Glutamatergic neuron (in vitro differentiated cells): ENCODE results near the gene FITM1. TPM values are rescaled to one million over a fixed set of nuclear protein-coding genes. Genes with fewer than 3 reads are reported as not detected.

ENCODE experiments used
- DNase-seq: peaks from one replicate; pipeline ENCODE4 v3.0.0; 2022
- H3K27ac Mint-ChIP-seq: one replicate; pipeline ENCODE4 v1.8.0; 2020; ENCODE audit warnings: mild to moderate bottlenecking, mixed read lengths, inconsistent platforms; ENCODE audit not compliant: unreplicated experiment
- H3K27me3 Mint-ChIP-seq: one replicate; pipeline ENCODE4 v1.8.0; 2020; ENCODE audit warnings: mild to moderate bottlenecking, moderate library complexity, mixed read lengths, inconsistent platforms; ENCODE audit not compliant: unreplicated experiment
- H3K36me3 Mint-ChIP-seq: one replicate; pipeline ENCODE4 v1.8.0; 2020; ENCODE audit warnings: mild to moderate bottlenecking, mixed read lengths, inconsistent platforms; ENCODE audit not compliant: unreplicated experiment
- H3K4me1 Mint-ChIP-seq: one replicate; pipeline ENCODE4 v1.8.0; 2020; ENCODE audit warnings: mild to moderate bottlenecking, low read depth, mixed read lengths, inconsistent platforms; ENCODE audit not compliant: unreplicated experiment
- H3K4me3 Mint-ChIP-seq: one replicate; pipeline ENCODE4 v1.8.0; 2020; ENCODE audit warnings: mild to moderate bottlenecking, mixed read lengths, inconsistent platforms; ENCODE audit not compliant: unreplicated experiment
- H3K9me3 Mint-ChIP-seq: one replicate; pipeline ENCODE4 v1.8.0; 2020; ENCODE audit warnings: mild to moderate bottlenecking, moderate library complexity, mixed read lengths, inconsistent platforms; ENCODE audit not compliant: unreplicated experiment
- total RNA-seq: library from RNA; stranded (reverse); fragmentation: NEBNext Ultra II Directional; extraction: Animal tissue kit (Norgen Biotek cat#: 25700); gene quantifications from one replicate; pipeline ENCODE4 v1.2.1, GENCODE V29; 2021; ENCODE audit not compliant: unreplicated experiment
- TF ChIP-seq, protein P1 (sequence below): fragments of 200-600 bp; sonication (generic); IDR thresholded peaks from one replicate; pipeline ENCODE4 v1.5.0; 2021; ENCODE audit not compliant: partially characterized antibody, unreplicated experiment

FITM1 gene
- total RNA-seq, 1 donor from 2014 or later: 0.66 TPM

DNA sequence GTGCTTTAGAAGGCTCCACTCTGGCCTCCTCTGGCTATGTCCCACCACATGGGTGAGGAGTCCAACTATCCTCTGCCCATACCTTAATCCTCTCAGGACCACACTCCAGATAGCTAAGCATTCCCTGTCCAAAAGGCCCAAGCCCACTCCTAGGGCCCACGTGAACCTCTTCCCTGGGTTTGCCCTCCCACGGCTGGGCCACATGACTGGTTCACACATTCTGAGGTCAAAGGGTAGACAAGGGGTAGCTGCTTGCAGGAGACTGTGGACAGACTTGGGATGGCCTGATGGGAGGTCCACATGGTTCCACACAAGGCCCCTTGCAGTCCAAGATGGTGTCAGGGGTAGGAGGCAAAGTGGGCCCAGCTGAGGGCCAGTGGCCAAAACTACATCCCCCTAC, 42.4 kb upstream of the FITM1 start:
- TF ChIP-seq, protein P1, sequence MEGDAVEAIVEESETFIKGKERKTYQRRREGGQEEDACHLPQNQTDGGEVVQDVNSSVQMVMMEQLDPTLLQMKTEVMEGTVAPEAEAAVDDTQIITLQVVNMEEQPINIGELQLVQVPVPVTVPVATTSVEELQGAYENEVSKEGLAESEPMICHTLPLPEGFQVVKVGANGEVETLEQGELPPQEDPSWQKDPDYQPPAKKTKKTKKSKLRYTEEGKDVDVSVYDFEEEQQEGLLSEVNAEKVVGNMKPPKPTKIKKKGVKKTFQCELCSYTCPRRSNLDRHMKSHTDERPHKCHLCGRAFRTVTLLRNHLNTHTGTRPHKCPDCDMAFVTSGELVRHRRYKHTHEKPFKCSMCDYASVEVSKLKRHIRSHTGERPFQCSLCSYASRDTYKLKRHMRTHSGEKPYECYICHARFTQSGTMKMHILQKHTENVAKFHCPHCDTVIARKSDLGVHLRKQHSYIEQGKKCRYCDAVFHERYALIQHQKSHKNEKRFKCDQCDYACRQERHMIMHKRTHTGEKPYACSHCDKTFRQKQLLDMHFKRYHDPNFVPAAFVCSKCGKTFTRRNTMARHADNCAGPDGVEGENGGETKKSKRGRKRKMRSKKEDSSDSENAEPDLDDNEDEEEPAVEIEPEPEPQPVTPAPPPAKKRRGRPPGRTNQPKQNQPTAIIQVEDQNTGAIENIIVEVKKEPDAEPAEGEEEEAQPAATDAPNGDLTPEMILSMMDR: no peak
- H3K27me3 Mint-ChIP-seq: peaks cover 9% of the 10 kb centered on the region

DNA sequence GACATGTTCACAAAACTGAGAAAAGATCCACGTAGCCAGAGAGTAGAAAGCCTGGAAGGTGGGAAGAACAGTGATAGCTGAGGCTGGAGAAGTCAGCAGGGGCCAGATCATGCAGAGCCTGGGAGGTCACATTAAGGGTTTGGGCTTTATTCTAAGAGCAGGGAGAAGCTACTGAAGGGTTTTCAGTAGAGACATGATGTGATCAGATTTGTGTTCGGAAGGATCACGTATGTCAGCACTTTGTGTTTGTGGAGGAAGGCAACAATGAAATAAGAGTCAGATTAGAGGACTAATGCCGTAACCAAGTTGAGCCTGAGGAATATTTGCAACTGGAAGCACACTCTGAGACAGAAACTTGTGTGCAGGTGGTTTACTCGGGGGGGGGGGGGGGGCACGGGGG, 40.6 kb upstream of the FITM1 start:
- Mint-ChIP-seq H3K27ac (peak overlapping the region; percentile 70), H3K4me1 (peaks cover 34% of the 10 kb centered on the region), H3K27me3 (peaks cover 15% of the 10 kb centered on the region), H3K36me3 (peaks cover 8% of the 10 kb centered on the region), H3K9me3 (peaks cover 16% of the 10 kb centered on the region), H3K4me3 (no peak overlapping the region)
- TF ChIP-seq, protein P1: no peak
- DNase-seq: no peak

More for the DNA sequence above, 42.4 kb upstream of the FITM1 start:
- H3K27ac Mint-ChIP-seq: no peak overlapping the region
- peaks cover 13% of the 10 kb centered on the region for H3K9me3 Mint-ChIP-seq
- H3K4me1 Mint-ChIP-seq: peaks cover 35% of the 10 kb centered on the region
- peaks cover 10% of the 10 kb centered on the region for H3K36me3 Mint-ChIP-seq
- H3K4me3 Mint-ChIP-seq: no peak overlapping the region
- no peak for DNase-seq

DNA sequence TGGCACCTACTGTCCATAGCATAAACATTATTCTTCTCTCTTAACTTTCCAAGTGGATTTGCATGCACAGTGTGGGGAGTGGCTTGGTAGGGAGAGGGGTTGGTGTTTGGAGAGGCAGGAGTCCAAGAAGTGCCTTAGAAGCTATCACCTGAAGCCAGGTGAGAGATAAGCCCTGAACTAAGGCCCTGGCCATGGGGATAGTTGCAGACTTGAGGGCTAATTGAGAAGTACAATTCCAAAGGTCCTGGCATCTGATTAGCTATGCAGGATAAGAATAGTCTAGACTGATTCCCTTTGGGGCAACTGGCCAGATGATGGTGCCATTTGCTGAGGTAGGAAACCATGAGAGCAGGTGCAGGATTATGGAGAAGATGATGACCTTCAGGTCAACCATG, 38.4 kb upstream of the FITM1 start:
- H3K27ac Mint-ChIP-seq: peak overlapping the region; percentile 28
- peak overlapping the region; percentile 52 for H3K4me3 Mint-ChIP-seq
- TF ChIP-seq, protein P1: no peak
- no peak for DNase-seq
- peaks cover 30% of the 10 kb centered on the region for H3K4me1 Mint-ChIP-seq
- peaks cover 16% of the 10 kb centered on the region for H3K27me3 Mint-ChIP-seq
- peaks cover 5% of the 10 kb centered on the region for H3K36me3 Mint-ChIP-seq
- H3K9me3 Mint-ChIP-seq: peaks cover 14% of the 10 kb centered on the region

DNA sequence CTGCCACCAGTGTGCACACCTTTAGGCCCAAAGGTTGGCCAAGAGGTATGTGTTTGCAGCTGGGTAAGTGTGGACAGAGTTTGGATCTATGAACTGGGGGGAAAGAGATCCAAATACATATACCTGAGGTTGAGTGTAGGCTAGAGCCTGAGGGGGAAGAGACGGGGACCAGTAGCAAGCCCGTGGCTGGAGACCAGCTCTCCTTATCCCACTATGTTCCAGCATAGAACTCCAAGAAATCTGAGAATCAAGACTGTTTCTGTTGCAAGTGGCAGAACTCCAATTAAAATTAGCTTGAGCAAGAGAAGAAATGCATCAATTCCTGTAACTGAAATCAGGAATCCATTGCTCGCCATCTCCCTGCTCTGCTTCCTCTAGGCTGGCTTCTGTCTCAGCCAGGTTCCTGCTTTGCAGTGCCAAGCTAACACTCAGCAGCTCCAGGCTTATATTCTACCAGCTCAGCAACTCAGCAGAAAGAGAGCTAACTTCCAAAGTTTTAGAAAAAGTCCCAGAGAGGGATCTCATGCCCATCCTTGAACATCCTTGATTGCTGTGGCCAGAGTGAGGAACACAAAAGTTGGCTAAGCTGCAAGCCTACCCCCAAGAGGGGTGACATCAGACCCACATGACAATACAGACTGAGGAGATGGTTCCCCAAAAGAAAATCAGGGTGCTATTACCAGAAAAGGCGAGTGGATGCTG, 37.8 kb upstream of the FITM1 start:
- H3K27me3 Mint-ChIP-seq: peaks cover 14% of the 10 kb centered on the region
- peaks cover 29% of the 10 kb centered on the region for H3K4me1 Mint-ChIP-seq
- H3K36me3 Mint-ChIP-seq: no peaks in the 10 kb centered on the region
- no peak for DNase-seq
- peak overlapping the region; percentile 94 for H3K27ac Mint-ChIP-seq
- peak overlapping the region; percentile 82 for H3K4me3 Mint-ChIP-seq
- H3K9me3 Mint-ChIP-seq: peaks cover 12% of the 10 kb centered on the region
- TF ChIP-seq, protein P1: no peak

DNA sequence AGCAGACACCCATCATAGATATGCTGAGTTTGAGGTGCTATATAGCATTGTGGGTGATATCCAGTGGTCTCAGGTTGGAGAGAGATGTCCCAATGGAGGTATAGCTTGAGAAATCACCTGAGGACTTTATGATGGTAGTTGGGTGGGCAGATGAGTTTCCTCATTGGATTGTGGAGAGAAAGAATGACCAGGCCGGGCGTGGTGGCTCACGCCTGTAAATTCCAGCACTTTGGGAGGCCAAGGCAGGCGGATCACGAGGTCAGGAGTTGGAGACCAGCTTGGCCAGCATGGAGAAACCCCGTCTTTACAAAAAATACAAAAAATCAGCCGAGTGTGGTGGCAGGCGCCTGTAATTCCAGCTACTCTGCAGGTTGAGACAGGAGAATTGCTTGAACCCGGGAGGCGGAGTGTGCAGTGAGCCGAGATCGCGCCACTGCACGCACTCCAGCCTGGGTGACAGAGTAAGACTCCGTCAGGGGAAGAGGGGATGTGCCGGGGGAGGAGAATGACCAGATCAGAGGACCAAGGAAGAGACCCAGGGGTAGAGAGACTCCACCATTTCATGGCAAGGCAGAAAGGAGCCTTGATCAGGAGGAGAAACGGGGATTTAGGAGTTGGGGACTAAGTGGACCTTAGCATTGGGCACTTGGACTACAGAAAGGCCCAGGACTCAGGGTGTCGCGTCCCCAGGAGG, 37.1 kb upstream of the FITM1 start:
- Mint-ChIP-seq H3K36me3 (no peaks in the 10 kb centered on the region), H3K4me3 (peak overlapping the region; percentile 82), H3K4me1 (peaks cover 29% of the 10 kb centered on the region), H3K27ac (peak overlapping the region; percentile 94), H3K27me3 (peaks cover 14% of the 10 kb centered on the region), H3K9me3 (peaks cover 12% of the 10 kb centered on the region)
- TF ChIP-seq, protein P1: no peak
- no peak for DNase-seq
